HL-60 (cell line): ENCODE measurements around the gene MED4.

Experiments used
- CTCF ChIP-seq: IDR thresholded peaks from one replicate; pipeline ENCODE4 v1.5.1; 2011; ENCODE audit warnings: low read length, control low read depth, inconsistent platforms; ENCODE audit not compliant: insufficient read depth
- GABPA ChIP-seq: IDR thresholded peaks from 2 replicates; pipeline ENCODE4 v1.6.1; 2012; ENCODE audit warnings: low read depth
- POLR2AphosphoS5 ChIP-seq: IDR thresholded peaks from 2 replicates; pipeline ENCODE4 v1.6.1; 2012; ENCODE audit warnings: low read depth
- SPI1 ChIP-seq: IDR thresholded peaks from 2 replicates; pipeline ENCODE4 v1.6.1; 2012; ENCODE audit warnings: low read depth, mild to moderate bottlenecking, borderline replicate concordance
- TF ChIP-seq, protein P1 (sequence below): IDR thresholded peaks from 2 replicates; pipeline ENCODE4 v1.6.1; 2012; ENCODE audit warnings: low read depth; ENCODE audit not compliant: insufficient replicate concordance

- no peak for TF ChIP-seq CTCF
- TF ChIP-seq, protein P1, sequence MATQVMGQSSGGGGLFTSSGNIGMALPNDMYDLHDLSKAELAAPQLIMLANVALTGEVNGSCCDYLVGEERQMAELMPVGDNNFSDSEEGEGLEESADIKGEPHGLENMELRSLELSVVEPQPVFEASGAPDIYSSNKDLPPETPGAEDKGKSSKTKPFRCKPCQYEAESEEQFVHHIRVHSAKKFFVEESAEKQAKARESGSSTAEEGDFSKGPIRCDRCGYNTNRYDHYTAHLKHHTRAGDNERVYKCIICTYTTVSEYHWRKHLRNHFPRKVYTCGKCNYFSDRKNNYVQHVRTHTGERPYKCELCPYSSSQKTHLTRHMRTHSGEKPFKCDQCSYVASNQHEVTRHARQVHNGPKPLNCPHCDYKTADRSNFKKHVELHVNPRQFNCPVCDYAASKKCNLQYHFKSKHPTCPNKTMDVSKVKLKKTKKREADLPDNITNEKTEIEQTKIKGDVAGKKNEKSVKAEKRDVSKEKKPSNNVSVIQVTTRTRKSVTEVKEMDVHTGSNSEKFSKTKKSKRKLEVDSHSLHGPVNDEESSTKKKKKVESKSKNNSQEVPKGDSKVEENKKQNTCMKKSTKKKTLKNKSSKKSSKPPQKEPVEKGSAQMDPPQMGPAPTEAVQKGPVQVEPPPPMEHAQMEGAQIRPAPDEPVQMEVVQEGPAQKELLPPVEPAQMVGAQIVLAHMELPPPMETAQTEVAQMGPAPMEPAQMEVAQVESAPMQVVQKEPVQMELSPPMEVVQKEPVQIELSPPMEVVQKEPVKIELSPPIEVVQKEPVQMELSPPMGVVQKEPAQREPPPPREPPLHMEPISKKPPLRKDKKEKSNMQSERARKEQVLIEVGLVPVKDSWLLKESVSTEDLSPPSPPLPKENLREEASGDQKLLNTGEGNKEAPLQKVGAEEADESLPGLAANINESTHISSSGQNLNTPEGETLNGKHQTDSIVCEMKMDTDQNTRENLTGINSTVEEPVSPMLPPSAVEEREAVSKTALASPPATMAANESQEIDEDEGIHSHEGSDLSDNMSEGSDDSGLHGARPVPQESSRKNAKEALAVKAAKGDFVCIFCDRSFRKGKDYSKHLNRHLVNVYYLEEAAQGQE = no peak
- no peak for TF ChIP-seq POLR2AphosphoS5
- no peak for TF ChIP-seq GABPA
- no peak for TF ChIP-seq SPI1
Measured at GRCh38 chr13:48113756-48114130, 18.8 kb upstream of the MED4 start.
